Testis (tissue), 3 donors: ENCODE data around the gene NUDT22. TPM values are rescaled to one million over a fixed set of nuclear protein-coding genes. Genes with fewer than 3 reads are reported as not detected.

ENCODE experiments used
- DNase-seq: peaks from one replicate; pipeline ENCODE4 v3.0.0-alpha.2; 2019
- H3K27ac ChIP-seq, 2 donors: fragments of 200-600 bp; sonication (generic); one replicate each; pipeline ENCODE4 v1.5.1; 2019
- H3K27me3 ChIP-seq: fragments of 200-600 bp; sonication (generic); one replicate; pipeline ENCODE4 v1.5.1; 2019
- H3K36me3 ChIP-seq: fragments of 200-600 bp; sonication (generic); one replicate; pipeline ENCODE4 v1.5.1; 2017; ENCODE audit warnings: low read depth; ENCODE audit errors: missing control alignments
- H3K4me1 ChIP-seq: fragments of 200-600 bp; sonication (generic); one replicate; pipeline ENCODE4 v1.5.1; 2019
- H3K4me3 ChIP-seq, 2 donors: fragments of 200-600 bp; sonication (generic); one replicate each; pipeline ENCODE4 v1.5.1; 2017 to 2019
- H3K9me3 ChIP-seq: fragments of 200-600 bp; sonication (generic); one replicate; pipeline ENCODE4 v1.5.1; 2017
- CTCF ChIP-seq, 3 experiments: fragments of 450-650 bp in 2 of 3; fragments of 200-600 bp in 1 of 3; sonication (generic) in 1 of 3; IDR thresholded peaks; one replicate each; pipeline ENCODE4 v1.5.1; 2016 to 2019; ENCODE audit warnings: antibody characterized with exemption in 3 of 3, mild to moderate bottlenecking in 2 of 3, moderate library complexity in 1 of 3
- POLR2A ChIP-seq: fragments of 450-650 bp; IDR thresholded peaks from one replicate; pipeline ENCODE4 v1.6.1; 2017; ENCODE audit warnings: antibody characterized with exemption, mild to moderate bottlenecking, moderate library complexity
- WGBS, 2 donors: methylation state at CpG; one replicate each; pipeline ENCODE4 v1.1.5; 2018; 5-methylcytosine and 5-hydroxymethylcytosine counted together
- intact Hi-C: fragments of 100-400 bp; cut with DNase I; formaldehyde crosslinking; loops from one replicate; pipeline ENCODE4 v1.15.1; 2023; ENCODE audit warnings: low total_unique reads
- polyA plus RNA-seq: library from polyadenylated mRNA; stranded (reverse); fragments of 350-450 nt; fragmentation: Illumina TruSeq; extraction: RNeasy Lipid Tissue Mini Kit (QIAGEN cat#74804); gene quantifications from one replicate; pipeline ENCODE4 v1.2.3, GENCODE V29; 2014; ENCODE audit warnings: low read depth, low replicate concordance; ENCODE audit not compliant: insufficient read depth
- total RNA-seq, 2 donors: library from RNA; depleted of rRNA; stranded (reverse); fragments of >200 nt; gene quantifications; one replicate each; pipeline ENCODE4 v1.2.3, GENCODE V29; 2016

The NUDT22 gene
- total and polyA plus RNA-seq, 3 donors from 2014 or later: 19.0 to 52.7 (median 50.9) TPM

GRCh38 chr11:64241241-64241490 lies 15.1 kb downstream of the NUDT22 start:
- no peak for TF ChIP-seq POLR2A
- no peak for TF ChIP-seq CTCF (IDR thresholded peaks at IDR 0.05)
- Histone ChIP-seq H3K36me3 (no peaks in the 10 kb centered on the region), H3K4me1 (peaks cover 36% of the 10 kb centered on the region), H3K27ac (peak overlapping the region; percentile 92 to 99), H3K9me3 (no peaks in the 10 kb centered on the region), H3K4me3 (peak overlapping the region; percentile 68 to 97), H3K27me3 (no peaks in the 10 kb centered on the region)
- WGBS, 2 donors: 0 to 2% methylated on average over 21 to 24 of the region's 24 CpGs
- DNase-seq: no peak
- intact Hi-C loops: no loop called here

- peak; percentile 99 for DNase-seq
- Histone ChIP-seq H3K4me1 (peaks cover 36% of the 10 kb centered on the region), H3K9me3 (no peaks in the 10 kb centered on the region), H3K36me3 (no peaks in the 10 kb centered on the region), H3K27ac (peak overlapping the region; percentile 92 to 99), H3K4me3 (peak overlapping the region; percentile 68 to 97), H3K27me3 (no peaks in the 10 kb centered on the region)
- 1% methylated on average over 43 to 56 of the region's 63 CpGs for WGBS, 2 donors
- TF ChIP-seq CTCF (IDR thresholded peaks at IDR 0.05) (no peak), POLR2A (no peak)
- intact Hi-C loops: no loop called here
These were observed 15.7 kb downstream of the NUDT22 start for GRCh38 chr11:64241491-64242374.

- TF ChIP-seq POLR2A: no peak
- no peak for TF ChIP-seq CTCF (IDR thresholded peaks at IDR 0.05)
- WGBS, 2 donors: 86 to 90% methylated on average over 6 to 8 of the region's 8 CpGs
- Histone ChIP-seq H3K4me1 (peaks cover 43% of the 10 kb centered on the region), H3K4me3 (no peak overlapping the region), H3K9me3 (no peaks in the 10 kb centered on the region), H3K36me3 (no peaks in the 10 kb centered on the region), H3K27me3 (no peaks in the 10 kb centered on the region), H3K27ac (no peak overlapping the region)
- intact Hi-C loops: no loop called here
- no peak for DNase-seq
These were observed 17.3 kb downstream of the NUDT22 start for GRCh38 chr11:64243236-64243854.

GRCh38 chr11:64244107-64244506 lies 18.0 kb downstream of the NUDT22 start:
- Histone ChIP-seq H3K36me3 (no peaks in the 10 kb centered on the region), H3K4me3 (no peak overlapping the region), H3K27ac (no peak overlapping the region), H3K9me3 (no peaks in the 10 kb centered on the region), H3K27me3 (no peaks in the 10 kb centered on the region), H3K4me1 (peaks cover 43% of the 10 kb centered on the region)
- intact Hi-C loops: no loop called here
- WGBS, 2 donors: 65 to 74% methylated on average over 3 to 5 of the region's 5 CpGs
- no peak for DNase-seq
- no peak for TF ChIP-seq CTCF (IDR thresholded peaks at IDR 0.05)
- TF ChIP-seq POLR2A: no peak
